Measurements from ENCODE around the gene ARID2.

- TF ChIP-seq, protein P1, sequence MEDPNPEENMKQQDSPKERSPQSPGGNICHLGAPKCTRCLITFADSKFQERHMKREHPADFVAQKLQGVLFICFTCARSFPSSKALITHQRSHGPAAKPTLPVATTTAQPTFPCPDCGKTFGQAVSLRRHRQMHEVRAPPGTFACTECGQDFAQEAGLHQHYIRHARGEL (CRISPR knock-in tag; IDR thresholded peaks at IDR 0.05), result no peak
- TF ChIP-seq ZNF354B (CRISPR knock-in tag; IDR thresholded peaks at IDR 0.05), result no peak
- no peak for TF ChIP-seq HIC2 (CRISPR knock-in tag; IDR thresholded peaks at IDR 0.05; ENCODE audit: low read depth)
- TF ChIP-seq POLR2A (IDR thresholded peaks at IDR 0.05; ENCODE audit: insufficient read depth in 1 of 2, low read depth in 2 of 2, low read length in 2 of 2), result no peak
Observed at GRCh38 chr12:45773747-45774146, 44.2 kb downstream of the ARID2 start.

Data from HepG2 (cell line).